Measurements from ENCODE around the gene CNGB1. TPM values are rescaled to one million over a fixed set of nuclear protein-coding genes. Genes with fewer than 3 reads are reported as not detected.

Gene CNGB1
- total RNA-seq, 1 experiment from 2014 or later: not detected

DNA sequence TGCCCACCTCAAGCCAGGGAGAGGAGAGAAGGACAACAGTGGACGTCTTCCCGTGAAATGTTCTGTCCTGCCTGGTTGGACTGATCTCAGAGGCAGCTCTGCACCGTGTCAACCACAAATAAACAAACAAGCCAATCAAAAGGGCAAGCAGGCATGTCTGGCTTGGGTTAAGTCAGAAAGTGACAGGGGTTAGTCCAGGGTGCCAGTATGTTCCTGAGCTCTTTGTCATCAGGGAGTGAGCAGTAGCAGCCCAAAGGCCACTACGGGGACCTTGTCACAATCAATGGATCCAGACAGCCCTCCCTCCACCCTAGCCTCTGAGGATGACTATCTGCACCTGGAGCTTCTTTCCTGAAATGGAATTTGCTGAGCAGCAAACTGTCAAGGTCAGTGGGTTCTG, 35.0 kb downstream of the CNGB1 start:
- intact Hi-C loops (cut with micrococcal nuclease; ENCODE audit: unreplicated experiment): no loop called here
- Histone ChIP-seq H3K27me3 (replicated peaks; ENCODE audit: insufficient read depth, low read depth, low read length, poor library complexity) (no peaks in the 10 kb centered on the region), H3K4me1 (ENCODE audit: insufficient read depth, low read length, poor library complexity, severe bottlenecking) (peaks cover 3% of the 10 kb centered on the region), H3K4me3 (ENCODE audit: low read depth, low read length, poor library complexity, severe bottlenecking) (no peak overlapping the region), H3K9me3 (ENCODE audit: low read depth, low read length, poor library complexity, severe bottlenecking) (no peaks in the 10 kb centered on the region), H3K27ac (ENCODE audit: low read depth, low read length, poor library complexity, severe bottlenecking) (no peak overlapping the region), H3K36me3 (ENCODE audit: insufficient read depth, low read length, poor library complexity, severe bottlenecking) (no peaks in the 10 kb centered on the region)
- no peak for DNase-seq (ENCODE audit: low spot score)
- BruUV-seq (replicated peaks): no TSS peak
- TF ChIP-seq, protein P1, sequence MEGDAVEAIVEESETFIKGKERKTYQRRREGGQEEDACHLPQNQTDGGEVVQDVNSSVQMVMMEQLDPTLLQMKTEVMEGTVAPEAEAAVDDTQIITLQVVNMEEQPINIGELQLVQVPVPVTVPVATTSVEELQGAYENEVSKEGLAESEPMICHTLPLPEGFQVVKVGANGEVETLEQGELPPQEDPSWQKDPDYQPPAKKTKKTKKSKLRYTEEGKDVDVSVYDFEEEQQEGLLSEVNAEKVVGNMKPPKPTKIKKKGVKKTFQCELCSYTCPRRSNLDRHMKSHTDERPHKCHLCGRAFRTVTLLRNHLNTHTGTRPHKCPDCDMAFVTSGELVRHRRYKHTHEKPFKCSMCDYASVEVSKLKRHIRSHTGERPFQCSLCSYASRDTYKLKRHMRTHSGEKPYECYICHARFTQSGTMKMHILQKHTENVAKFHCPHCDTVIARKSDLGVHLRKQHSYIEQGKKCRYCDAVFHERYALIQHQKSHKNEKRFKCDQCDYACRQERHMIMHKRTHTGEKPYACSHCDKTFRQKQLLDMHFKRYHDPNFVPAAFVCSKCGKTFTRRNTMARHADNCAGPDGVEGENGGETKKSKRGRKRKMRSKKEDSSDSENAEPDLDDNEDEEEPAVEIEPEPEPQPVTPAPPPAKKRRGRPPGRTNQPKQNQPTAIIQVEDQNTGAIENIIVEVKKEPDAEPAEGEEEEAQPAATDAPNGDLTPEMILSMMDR (conservative IDR thresholded peaks at IDR 0.05; ENCODE audit: low read depth, low read length): no peak
- no peak for TF ChIP-seq EZH2 (IDR thresholded peaks at IDR 0.05; ENCODE audit: borderline replicate concordance, low read depth, low read length, poor library complexity, severe bottlenecking)
- ChIA-PET POLR2A (ENCODE audit: low non-redundant PET) (no interaction called here), CTCF (no interaction called here)

DNA sequence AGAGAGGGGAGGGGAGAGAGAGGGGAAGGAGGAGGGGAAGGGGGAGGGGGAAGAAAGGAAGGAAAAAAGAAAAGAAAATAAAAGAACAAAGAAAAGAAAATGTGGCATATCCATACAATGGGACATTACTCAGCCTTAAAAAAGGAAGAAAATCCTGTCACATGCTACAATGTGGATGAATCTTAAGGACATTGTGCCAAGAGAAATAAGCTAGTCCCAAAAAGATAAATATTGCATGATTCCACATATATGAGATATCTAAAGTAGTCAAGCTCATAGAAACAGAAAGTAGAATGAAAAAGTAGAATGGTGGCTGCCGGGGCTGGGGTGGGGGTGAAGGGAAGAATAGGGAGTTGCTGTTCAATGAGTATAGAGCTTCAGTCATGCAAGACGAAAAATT, 40.4 kb downstream of the CNGB1 start:
- H3K4me3 ChIP-seq (ENCODE audit: low read depth, low read length, poor library complexity, severe bottlenecking): no peak overlapping the region
- H3K27me3 ChIP-seq (replicated peaks; ENCODE audit: insufficient read depth, low read depth, low read length, poor library complexity): no peaks in the 10 kb centered on the region
- no TSS peak for BruUV-seq (replicated peaks)
- TF ChIP-seq, protein P1 (conservative IDR thresholded peaks at IDR 0.05; ENCODE audit: low read depth, low read length): no peak
- no peak for TF ChIP-seq EZH2 (IDR thresholded peaks at IDR 0.05; ENCODE audit: borderline replicate concordance, low read depth, low read length, poor library complexity, severe bottlenecking)
- intact Hi-C loops (cut with micrococcal nuclease; ENCODE audit: unreplicated experiment): no loop called here
- no peaks in the 10 kb centered on the region for H3K9me3 ChIP-seq (ENCODE audit: low read depth, low read length, poor library complexity, severe bottlenecking)
- no peaks in the 10 kb centered on the region for H3K4me1 ChIP-seq (ENCODE audit: insufficient read depth, low read length, poor library complexity, severe bottlenecking)
- ChIA-PET CTCF (no interaction called here), POLR2A (ENCODE audit: low non-redundant PET) (no interaction called here)
- no peaks in the 10 kb centered on the region for H3K36me3 ChIP-seq (ENCODE audit: insufficient read depth, low read length, poor library complexity, severe bottlenecking)
- no peak overlapping the region for H3K27ac ChIP-seq (ENCODE audit: low read depth, low read length, poor library complexity, severe bottlenecking)
- no peak for DNase-seq (ENCODE audit: low spot score)

DNA sequence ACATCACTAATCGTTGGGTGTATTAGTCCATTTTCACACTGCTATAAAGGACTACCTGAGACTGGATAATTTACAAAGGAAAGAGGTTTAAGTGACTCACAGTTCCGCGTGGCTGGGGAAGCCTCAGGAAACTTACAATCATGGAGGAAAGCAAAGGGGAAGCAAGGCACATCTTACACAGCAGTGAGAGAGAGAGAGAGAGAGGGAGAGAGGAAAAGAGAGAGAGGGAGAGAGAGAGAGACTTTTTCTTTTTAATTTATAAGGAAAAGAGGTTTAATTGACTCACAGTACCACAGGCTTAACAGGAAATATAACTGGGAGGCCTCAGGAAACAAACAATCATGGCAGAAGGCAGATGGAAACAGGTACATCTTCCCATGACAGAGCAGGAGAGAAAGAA, 41.7 kb downstream of the CNGB1 start:
- no peaks in the 10 kb centered on the region for H3K4me1 ChIP-seq (ENCODE audit: insufficient read depth, low read length, poor library complexity, severe bottlenecking)
- no peak overlapping the region for H3K4me3 ChIP-seq (ENCODE audit: low read depth, low read length, poor library complexity, severe bottlenecking)
- BruUV-seq (replicated peaks): no TSS peak
- H3K27ac ChIP-seq (ENCODE audit: low read depth, low read length, poor library complexity, severe bottlenecking): no peak overlapping the region
- no peak for TF ChIP-seq EZH2 (IDR thresholded peaks at IDR 0.05; ENCODE audit: borderline replicate concordance, low read depth, low read length, poor library complexity, severe bottlenecking)
- TF ChIP-seq, protein P1 (conservative IDR thresholded peaks at IDR 0.05; ENCODE audit: low read depth, low read length): no peak
- H3K36me3 ChIP-seq (ENCODE audit: insufficient read depth, low read length, poor library complexity, severe bottlenecking): no peaks in the 10 kb centered on the region
- no peaks in the 10 kb centered on the region for H3K27me3 ChIP-seq (replicated peaks; ENCODE audit: insufficient read depth, low read depth, low read length, poor library complexity)
- CTCF ChIA-PET: no interaction called here
- no peaks in the 10 kb centered on the region for H3K9me3 ChIP-seq (ENCODE audit: low read depth, low read length, poor library complexity, severe bottlenecking)
- POLR2A ChIA-PET (ENCODE audit: low non-redundant PET): no interaction called here
- no peak for DNase-seq (ENCODE audit: low spot score)
- intact Hi-C loops (cut with micrococcal nuclease; ENCODE audit: unreplicated experiment): no loop called here

All from A673 (cell line).